Measurements from ENCODE around the gene SPG7. TPM values are rescaled to one million over a fixed set of nuclear protein-coding genes. Genes with fewer than 3 reads are reported as not detected.

The SPG7 gene
- total and polyA plus RNA-seq, 4 experiments from 2014 or later: 46.4 to 160 (median 103) TPM

DNA sequence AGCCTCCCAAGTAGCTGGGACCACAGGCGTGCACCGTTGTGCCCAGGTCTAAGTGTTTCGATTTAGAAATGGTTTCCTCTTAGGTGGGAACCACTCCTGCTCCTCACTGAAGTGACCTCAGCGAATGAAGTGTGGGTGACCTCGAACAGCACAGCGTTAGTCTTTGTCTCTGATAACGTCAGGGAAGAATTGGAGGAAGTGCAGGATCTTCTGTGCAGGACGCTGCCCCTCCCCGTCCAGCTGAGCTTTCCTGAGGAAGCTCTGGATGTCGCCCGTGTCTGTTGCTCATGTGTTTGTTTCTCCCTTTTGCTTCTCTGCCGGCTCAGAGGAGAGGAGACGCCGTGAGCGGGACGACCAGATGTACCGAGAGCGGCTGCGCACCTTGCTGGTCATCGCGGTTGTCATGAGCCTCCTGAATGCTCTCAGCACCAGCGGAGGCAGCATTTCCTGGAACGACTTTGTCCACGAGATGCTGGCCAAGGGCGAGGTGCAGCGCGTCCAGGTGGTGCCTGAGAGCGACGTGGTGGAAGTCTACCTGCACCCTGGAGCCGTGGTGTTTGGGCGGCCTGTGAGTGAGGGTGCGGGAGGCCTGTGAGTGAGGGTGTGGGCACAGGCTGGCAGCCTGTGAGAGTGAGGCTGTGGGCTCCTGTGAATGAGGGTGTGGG, 15.6 kb downstream of the SPG7 start:
- ChIA-PET CTCF (ENCODE audit: partially characterized antibody) (no interaction called here), POLR2A (ENCODE audit: partially characterized antibody) (no interaction called here)
- H3K27me3 Mint-ChIP-seq: no peaks in the 10 kb centered on the region
- Histone ChIP-seq H3K36me3 (ENCODE audit: insufficient read depth, low read length) (peaks cover 49% of the 10 kb centered on the region), H3K9me3 (ENCODE audit: control insufficient read depth in 1 of 2, low read length in 2 of 2) (no peaks in the 10 kb centered on the region), H3K4me3 (ENCODE audit: low read length in 2 of 2) (no peak overlapping the region), H3K27me3 (ENCODE audit: insufficient read depth, low read length) (no peaks in the 10 kb centered on the region), H3K4me1 (ENCODE audit: insufficient read depth, low read length) (no peaks in the 10 kb centered on the region), H3K27ac (ENCODE audit: low read depth, low read length) (no peak overlapping the region)
- H3K4me3 Mint-ChIP-seq: no peak overlapping the region
- H3K9me3 Mint-ChIP-seq: peaks cover 0 to 2% (median 0%) of the 10 kb centered on the region in 8 donors
- no peak for DNase-seq
- peak overlapping the region in 1 of 7 donors; percentile 56 for H3K27ac Mint-ChIP-seq
- H3K36me3 Mint-ChIP-seq: peaks cover 23 to 66% of the 10 kb centered on the region in 2 donors
- intact Hi-C loops (cut with micrococcal nuclease): no loop called here
- peaks cover 0 to 4% (median 2%) of the 10 kb centered on the region in 4 donors for H3K4me1 Mint-ChIP-seq

DNA sequence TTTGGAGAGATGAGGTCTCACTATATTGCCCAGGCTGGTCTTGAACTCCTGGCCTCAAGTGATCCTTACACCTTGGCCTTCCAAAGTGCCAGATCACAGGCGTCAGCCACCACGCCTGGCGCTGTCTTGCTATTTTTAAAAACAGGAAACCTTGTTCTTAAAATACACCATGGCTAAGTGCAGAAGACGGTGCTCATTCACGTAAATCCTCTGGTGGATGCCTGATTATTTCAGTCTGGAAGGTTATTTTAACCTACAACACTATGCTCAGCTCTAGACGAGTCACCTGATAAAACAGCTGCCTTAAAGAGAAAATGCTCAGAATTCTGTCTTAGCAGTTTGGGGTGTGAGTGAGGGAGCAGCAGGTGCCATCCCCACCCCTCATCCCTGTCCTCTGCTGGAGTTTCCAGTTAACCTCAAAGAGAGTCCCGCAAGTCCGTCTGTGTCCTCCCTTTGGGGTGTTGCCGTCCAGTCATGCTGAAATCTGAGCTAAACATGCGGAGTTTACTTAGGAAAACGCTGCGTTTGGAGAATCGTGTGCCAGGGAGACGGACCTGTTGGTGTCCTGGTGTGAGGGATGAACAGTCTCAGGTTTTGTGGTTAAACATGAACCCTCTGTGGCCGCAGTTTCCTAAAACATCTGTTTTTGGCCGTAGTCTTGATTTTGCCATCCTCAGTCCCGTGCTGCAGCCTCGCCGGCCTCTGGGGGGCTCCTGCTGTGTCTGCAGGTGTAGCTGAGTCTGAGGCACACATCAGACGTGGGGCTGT, 17.1 kb downstream of the SPG7 start:
- Histone ChIP-seq H3K9me3 (ENCODE audit: control insufficient read depth in 1 of 2, low read length in 2 of 2) (no peaks in the 10 kb centered on the region), H3K36me3 (ENCODE audit: insufficient read depth, low read length) (peaks cover 49% of the 10 kb centered on the region), H3K4me3 (ENCODE audit: low read length in 2 of 2) (no peak overlapping the region), H3K4me1 (ENCODE audit: insufficient read depth, low read length) (no peaks in the 10 kb centered on the region), H3K27me3 (ENCODE audit: insufficient read depth, low read length) (no peaks in the 10 kb centered on the region), H3K27ac (ENCODE audit: low read depth, low read length) (no peak overlapping the region)
- ChIA-PET POLR2A (ENCODE audit: partially characterized antibody) (no interaction called here), CTCF (ENCODE audit: partially characterized antibody) (interaction anchor here (0.8 kb wide), 1 partner anchor 165 kb away, joined by 3 read pairs; no protein-coding TSS in a partner anchor)
- Mint-ChIP-seq H3K4me3 (no peak overlapping the region), H3K27me3 (no peaks in the 10 kb centered on the region), H3K27ac (no peak overlapping the region), H3K36me3 (peaks cover 26 to 66% of the 10 kb centered on the region in 2 donors), H3K9me3 (peaks cover 0 to 2% (median 0%) of the 10 kb centered on the region in 8 donors), H3K4me1 (peaks cover 0 to 3% (median under 1%) of the 10 kb centered on the region in 4 donors)
- no peak for DNase-seq
- intact Hi-C loops (cut with micrococcal nuclease): no loop called here

DNA sequence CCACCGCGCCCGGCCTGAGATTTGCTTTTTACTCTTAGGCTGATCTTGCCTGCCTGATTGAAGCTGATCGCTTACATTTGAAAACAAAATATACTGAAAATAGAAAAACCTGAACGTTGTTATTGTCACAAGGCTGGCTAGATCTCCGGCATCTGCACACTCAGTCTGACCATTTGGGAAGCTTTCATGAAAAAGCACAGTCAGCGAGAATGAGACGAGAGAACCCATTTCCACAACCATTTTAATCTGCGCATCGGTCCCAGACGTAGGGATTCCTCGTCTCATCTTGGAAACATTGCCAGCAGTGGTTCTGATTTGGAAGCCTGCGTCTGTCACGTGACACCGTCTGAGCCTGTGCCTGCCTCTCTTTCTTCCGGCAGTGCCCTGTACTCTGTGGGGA, 20.9 kb downstream of the SPG7 start:
- Histone ChIP-seq H3K9me3 (ENCODE audit: control insufficient read depth in 1 of 2, low read length in 2 of 2) (no peaks in the 10 kb centered on the region), H3K27ac (ENCODE audit: low read depth, low read length) (no peak overlapping the region), H3K4me3 (ENCODE audit: low read length in 2 of 2) (no peak overlapping the region), H3K4me1 (ENCODE audit: insufficient read depth, low read length) (peaks cover 8% of the 10 kb centered on the region), H3K27me3 (ENCODE audit: insufficient read depth, low read length) (no peaks in the 10 kb centered on the region), H3K36me3 (ENCODE audit: insufficient read depth, low read length) (peaks cover 59% of the 10 kb centered on the region)
- ChIA-PET CTCF (ENCODE audit: partially characterized antibody) (interaction anchor here (0.6 to 1.0 kb wide), 2 partner anchors 28 to 121 kb away, joined by 3 to 5 read pairs; no protein-coding TSS in a partner anchor), POLR2A (ENCODE audit: partially characterized antibody) (interaction anchor here (1.0 kb wide), 1 partner anchor 20 kb away, joined by 3 read pairs; no protein-coding TSS in a partner anchor)
- H3K4me3 Mint-ChIP-seq: no peak overlapping the region
- H3K9me3 Mint-ChIP-seq: peaks cover 0 to 2% (median 0%) of the 10 kb centered on the region in 8 donors
- H3K36me3 Mint-ChIP-seq: peaks cover 27 to 59% of the 10 kb centered on the region in 2 donors
- H3K27me3 Mint-ChIP-seq: no peaks in the 10 kb centered on the region
- peak overlapping the region in 1 of 7 donors; percentile 8 for H3K27ac Mint-ChIP-seq
- H3K4me1 Mint-ChIP-seq: peaks cover 3 to 9% (median 6%) of the 10 kb centered on the region in 4 donors
- intact Hi-C loops (cut with micrococcal nuclease): no loop called here
- DNase-seq: no peak

DNA sequence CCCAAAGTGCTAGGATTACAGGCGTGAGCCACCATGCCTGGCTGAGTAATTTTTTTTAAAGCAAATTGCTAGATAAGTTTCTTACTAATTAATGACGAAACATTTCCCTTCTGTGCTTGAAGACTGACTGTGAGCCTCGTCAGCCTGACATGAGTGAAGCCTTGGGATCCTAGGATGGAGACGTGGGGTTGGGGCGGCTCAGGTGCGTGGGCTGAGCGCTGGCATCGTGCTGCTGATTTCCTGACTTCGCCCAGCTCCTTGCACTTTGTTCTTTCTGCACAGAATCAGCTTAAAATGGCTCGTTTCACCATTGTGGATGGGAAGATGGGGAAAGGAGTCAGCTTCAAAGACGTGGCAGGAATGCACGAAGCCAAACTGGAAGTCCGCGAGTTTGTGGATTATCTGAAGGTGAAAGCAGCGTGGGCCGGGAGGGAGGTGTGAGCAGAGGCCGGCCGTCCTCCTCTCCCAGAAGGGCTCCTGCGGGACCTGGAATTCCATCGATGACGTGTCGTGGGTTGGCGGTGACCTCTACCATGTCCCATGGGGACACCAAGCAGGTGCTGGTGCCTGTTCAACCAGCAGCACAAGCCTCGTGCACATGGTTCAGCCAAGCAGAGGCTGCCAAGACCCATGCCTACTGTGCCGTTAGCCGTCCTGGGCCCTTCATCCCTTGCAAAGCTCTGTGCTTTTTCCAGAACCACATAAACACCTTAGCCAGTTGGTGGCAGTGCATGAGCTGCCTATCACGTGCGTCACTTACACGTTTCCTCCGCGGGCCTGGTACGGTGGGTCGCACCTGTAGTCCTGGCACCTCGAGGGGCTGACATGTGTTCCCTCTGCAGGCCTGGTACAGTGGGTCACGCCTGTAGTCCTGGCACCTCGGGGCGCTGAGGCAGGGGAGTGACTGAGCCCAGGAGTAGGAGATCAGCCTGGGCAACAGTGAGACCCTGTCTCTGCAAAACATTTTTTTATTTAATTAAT, 22.5 kb downstream of the SPG7 start:
- peaks cover 30 to 54% of the 10 kb centered on the region in 2 donors for H3K36me3 Mint-ChIP-seq
- H3K27me3 Mint-ChIP-seq: no peaks in the 10 kb centered on the region
- Histone ChIP-seq H3K27me3 (ENCODE audit: insufficient read depth, low read length) (no peaks in the 10 kb centered on the region), H3K36me3 (ENCODE audit: insufficient read depth, low read length) (peaks cover 54% of the 10 kb centered on the region), H3K4me3 (ENCODE audit: low read length in 2 of 2) (no peak overlapping the region), H3K4me1 (ENCODE audit: insufficient read depth, low read length) (peaks cover 24% of the 10 kb centered on the region), H3K9me3 (ENCODE audit: control insufficient read depth in 1 of 2, low read length in 2 of 2) (no peaks in the 10 kb centered on the region), H3K27ac (ENCODE audit: low read depth, low read length) (no peak overlapping the region)
- peaks cover 14 to 24% (median 20%) of the 10 kb centered on the region in 4 donors for H3K4me1 Mint-ChIP-seq
- no peak overlapping the region for H3K4me3 Mint-ChIP-seq
- H3K9me3 Mint-ChIP-seq: peaks cover 0 to 2% (median 0%) of the 10 kb centered on the region in 8 donors
- intact Hi-C loops (cut with micrococcal nuclease): no loop called here
- POLR2A ChIA-PET (ENCODE audit: partially characterized antibody): interaction anchor here (1.1 kb wide), 1 partner anchor 23 kb away, joined by 3 read pairs; no protein-coding TSS in a partner anchor
- CTCF ChIA-PET (ENCODE audit: partially characterized antibody): interaction anchor here (1.0 kb wide), 1 partner anchor 26 kb away, joined by 5 read pairs; no protein-coding TSS in a partner anchor
- peak overlapping the region in 1 of 7 donors; percentile 31 for H3K27ac Mint-ChIP-seq
- no peak for DNase-seq

DNA sequence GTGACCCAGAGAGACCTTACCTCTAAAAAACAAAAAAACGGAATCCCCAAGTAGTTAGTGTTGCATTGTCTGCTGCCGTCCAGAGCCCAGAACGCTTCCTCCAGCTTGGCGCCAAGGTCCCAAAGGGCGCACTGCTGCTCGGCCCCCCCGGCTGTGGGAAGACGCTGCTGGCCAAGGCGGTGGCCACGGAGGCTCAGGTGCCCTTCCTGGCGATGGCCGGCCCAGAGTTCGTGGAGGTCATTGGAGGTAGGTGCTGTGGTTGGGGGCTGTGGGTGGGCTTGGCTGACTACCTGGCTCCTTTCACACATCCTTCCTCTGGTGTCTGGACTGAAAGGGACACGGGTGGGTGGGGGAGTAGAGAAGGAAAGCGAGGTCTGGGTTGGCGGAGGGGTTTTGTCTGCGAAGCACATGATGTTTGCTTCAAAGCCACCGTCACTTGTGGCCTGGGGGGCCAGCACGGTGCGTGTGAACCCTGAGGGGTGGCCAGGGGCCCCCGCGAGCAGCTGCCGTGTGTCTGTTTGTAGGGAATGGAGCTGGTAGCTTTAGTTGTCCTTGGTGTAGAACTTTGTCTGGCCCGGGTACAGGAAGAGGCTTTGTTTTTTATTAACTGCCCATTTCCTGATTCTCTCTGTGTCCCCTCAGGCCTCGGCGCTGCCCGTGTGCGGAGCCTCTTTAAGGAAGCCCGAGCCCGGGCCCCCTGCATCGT, 23.8 kb downstream of the SPG7 start:
- Histone ChIP-seq H3K4me1 (ENCODE audit: insufficient read depth, low read length) (peaks cover 25% of the 10 kb centered on the region), H3K9me3 (ENCODE audit: control insufficient read depth in 1 of 2, low read length in 2 of 2) (no peaks in the 10 kb centered on the region), H3K27me3 (ENCODE audit: insufficient read depth, low read length) (no peaks in the 10 kb centered on the region), H3K36me3 (ENCODE audit: insufficient read depth, low read length) (peaks cover 49% of the 10 kb centered on the region), H3K27ac (ENCODE audit: low read depth, low read length) (no peak overlapping the region), H3K4me3 (ENCODE audit: low read length in 2 of 2) (no peak overlapping the region)
- CTCF ChIA-PET (ENCODE audit: partially characterized antibody): no interaction called here
- Mint-ChIP-seq H3K4me3 (no peak overlapping the region), H3K27me3 (no peaks in the 10 kb centered on the region), H3K9me3 (peaks cover 0 to 2% (median 0%) of the 10 kb centered on the region in 8 donors), H3K36me3 (peaks cover 27 to 46% of the 10 kb centered on the region in 2 donors), H3K27ac (peak overlapping the region in 1 of 7 donors; percentile 37), H3K4me1 (peaks cover 14 to 24% (median 20%) of the 10 kb centered on the region in 4 donors)
- POLR2A ChIA-PET (ENCODE audit: partially characterized antibody): interaction anchor here (0.5 to 1.5 kb wide), 2 partner anchors 24 to 26 kb away, joined by 3 to 5 read pairs; partner anchors contain the start of gene SPG7
- DNase-seq: no peak
- intact Hi-C loops (cut with micrococcal nuclease): no loop called here

DNA sequence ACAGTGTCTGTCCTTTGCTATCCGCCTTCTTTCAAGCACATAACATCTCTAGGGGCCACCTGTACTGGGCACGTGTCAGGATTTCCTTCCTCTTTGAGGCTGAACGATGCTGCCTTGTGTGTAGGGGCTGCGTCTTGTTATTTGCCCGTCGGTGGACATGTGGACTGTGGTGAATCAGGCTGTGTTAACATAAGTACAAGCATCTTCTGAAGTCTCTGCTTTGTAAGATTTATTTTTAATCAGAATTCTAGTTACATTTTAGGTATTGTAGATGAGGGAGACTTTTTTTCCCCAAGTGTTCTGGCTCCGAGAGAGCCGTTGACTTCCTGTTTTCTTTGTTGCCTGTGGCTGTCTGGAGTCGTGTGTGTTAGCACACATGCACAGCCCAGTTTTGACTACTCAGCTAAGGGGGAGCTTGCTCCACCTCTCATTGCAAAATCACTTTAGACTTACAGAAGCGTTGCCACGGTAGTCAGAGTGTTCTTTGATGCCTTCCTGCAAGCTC, 26.1 kb downstream of the SPG7 start:
- no peaks in the 10 kb centered on the region for H3K27me3 ChIP-seq (ENCODE audit: insufficient read depth, low read length)
- no peaks in the 10 kb centered on the region for H3K9me3 Mint-ChIP-seq
- H3K36me3 ChIP-seq (ENCODE audit: insufficient read depth, low read length): peaks cover 41% of the 10 kb centered on the region
- H3K27ac Mint-ChIP-seq: peak overlapping the region; percentile 83 to 96 (median 93)
- peak; percentile 52 to 65 (median 61) for DNase-seq
- H3K36me3 Mint-ChIP-seq: peaks cover 16 to 33% of the 10 kb centered on the region in 2 donors
- ChIA-PET CTCF (ENCODE audit: partially characterized antibody) (interaction anchor here (0.6 kb wide), 1 partner anchor 24 kb away, joined by 4 read pairs; no protein-coding TSS in a partner anchor), POLR2A (ENCODE audit: partially characterized antibody) (interaction anchor here (0.6 to 1.3 kb wide), 10 partner anchors 15 to 293 kb away, joined by 3 to 13 read pairs (median 4); partner anchors contain the start of genes ANKRD11 and SPG7)
- peaks cover 14 to 24% (median 20%) of the 10 kb centered on the region in 4 donors for H3K4me1 Mint-ChIP-seq
- intact Hi-C loops (cut with micrococcal nuclease): loop anchor here (1.0 to 2.0 kb wide), 4 partner anchors 14 to 107 kb away; partner anchors contain the start of genes RPL13 and SPG7
- H3K4me3 Mint-ChIP-seq: peak overlapping the region; percentile 0 to 78 (median 64)
- H3K4me3 ChIP-seq (ENCODE audit: low read length in 2 of 2): no peak overlapping the region
- H3K9me3 ChIP-seq (ENCODE audit: control insufficient read depth in 1 of 2, low read length in 2 of 2): no peaks in the 10 kb centered on the region
- peaks cover 25% of the 10 kb centered on the region for H3K4me1 ChIP-seq (ENCODE audit: insufficient read depth, low read length)
- H3K27ac ChIP-seq (ENCODE audit: low read depth, low read length): peak overlapping the region; percentile 1
- H3K27me3 Mint-ChIP-seq: no peaks in the 10 kb centered on the region
